Measurements from ENCODE around the gene GRN. TPM values are rescaled to one million over a fixed set of nuclear protein-coding genes. Genes with fewer than 3 reads are reported as not detected.

GRN gene
- total and polyA plus RNA-seq, 2 donors (not counting 3 experiments of a cell fraction or from before 2014, with no cell fraction given): 343 to 1,034 TPM

DNA sequence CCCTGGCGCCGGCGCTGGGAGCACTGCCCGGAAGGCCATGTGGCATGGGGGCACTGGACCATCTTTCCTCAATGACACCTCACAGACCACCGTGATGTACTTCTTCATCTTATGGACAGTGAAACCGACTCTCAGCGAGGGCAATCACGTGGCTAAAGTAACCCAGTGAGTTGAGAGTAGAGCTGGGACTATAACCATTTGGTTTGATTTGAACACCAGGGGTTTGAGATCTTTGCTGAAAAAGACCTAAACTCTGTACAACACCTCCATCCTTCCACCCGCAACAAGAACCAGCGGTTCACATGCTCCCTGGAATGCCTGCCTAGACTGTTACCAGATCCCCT, 41.1 kb downstream of the GRN start:
- FAIRE-seq (no peak), DNase-seq (ENCODE audit: low read depth, low spot score) (no peak)
- Histone ChIP-seq H3K27me3 (ENCODE audit: control insufficient read depth in 2 of 2, insufficient read depth in 2 of 2, low read length in 2 of 2) (peaks cover 13% of the 10 kb centered on the region in 2 experiments), H3K4me2 (ENCODE audit: insufficient read depth, low read length) (no peak overlapping the region), H3K9me3 (replicated peaks; ENCODE audit: control insufficient read depth, insufficient read depth, low read length) (no peaks in the 10 kb centered on the region), H3K27ac (ENCODE audit: insufficient read depth, low read depth, low read length) (no peak overlapping the region), H3K36me3 (ENCODE audit: control insufficient read depth in 2 of 2, extremely low read depth in 1 of 2, insufficient read depth in 2 of 2, low read length in 2 of 2) (no peaks in the 10 kb centered on the region), H3K4me1 (ENCODE audit: control insufficient read depth, extremely low read depth, insufficient read depth, low read length) (peaks cover 8% of the 10 kb centered on the region), H4K20me1 (replicated peaks; ENCODE audit: control insufficient read depth, extremely low read depth, insufficient read depth, low read length) (no peaks in the 10 kb centered on the region), H3K9me1 (replicated peaks; ENCODE audit: control insufficient read depth, extremely low read depth, insufficient read depth, low read length) (no peaks in the 10 kb centered on the region), H3K4me3 (replicated peaks in 1 of 3; ENCODE audit: insufficient read depth in 1 of 3, low read depth in 1 of 3, low read length in 3 of 3) (no peak overlapping the region), H3K9ac (replicated peaks; ENCODE audit: extremely low read depth, insufficient read depth, low read length) (no peak overlapping the region), H2AFZ (ENCODE audit: low read depth, low read length) (no peak overlapping the region), H3K79me2 (ENCODE audit: control insufficient read depth, insufficient read depth, low read length) (no peaks in the 10 kb centered on the region)
- POLR2A ChIA-PET: no interaction called here
- BruUV-seq (replicated peaks): no TSS peak
- dilution Hi-C loops (cut with MboI; ENCODE audit: extremely low pct_ligation_motif_present, low sequenced_read_pairs): no loop called here
- TF ChIP-seq FOS (IDR thresholded peaks at IDR 0.05; ENCODE audit: borderline replicate concordance, insufficient read depth, low read length) (no peak), POLR2A (IDR thresholded peaks at IDR 0.05; ENCODE audit: low read depth, low read length) (no peak), GATA2 (IDR thresholded peaks at IDR 0.05; ENCODE audit: insufficient read depth, insufficient read length, low read depth, low read length) (no peak), POLR2AphosphoS5 (IDR thresholded peaks at IDR 0.05; ENCODE audit: insufficient read depth, low read depth, low read length) (no peak), EZH2 (IDR thresholded peaks at IDR 0.05; ENCODE audit: borderline replicate concordance, low read depth, low read length, severe bottlenecking) (no peak), JUN (IDR thresholded peaks at IDR 0.05; ENCODE audit: borderline replicate concordance, insufficient read depth, insufficient read length, low read depth) (no peak)
- TF ChIP-seq, protein P1, sequence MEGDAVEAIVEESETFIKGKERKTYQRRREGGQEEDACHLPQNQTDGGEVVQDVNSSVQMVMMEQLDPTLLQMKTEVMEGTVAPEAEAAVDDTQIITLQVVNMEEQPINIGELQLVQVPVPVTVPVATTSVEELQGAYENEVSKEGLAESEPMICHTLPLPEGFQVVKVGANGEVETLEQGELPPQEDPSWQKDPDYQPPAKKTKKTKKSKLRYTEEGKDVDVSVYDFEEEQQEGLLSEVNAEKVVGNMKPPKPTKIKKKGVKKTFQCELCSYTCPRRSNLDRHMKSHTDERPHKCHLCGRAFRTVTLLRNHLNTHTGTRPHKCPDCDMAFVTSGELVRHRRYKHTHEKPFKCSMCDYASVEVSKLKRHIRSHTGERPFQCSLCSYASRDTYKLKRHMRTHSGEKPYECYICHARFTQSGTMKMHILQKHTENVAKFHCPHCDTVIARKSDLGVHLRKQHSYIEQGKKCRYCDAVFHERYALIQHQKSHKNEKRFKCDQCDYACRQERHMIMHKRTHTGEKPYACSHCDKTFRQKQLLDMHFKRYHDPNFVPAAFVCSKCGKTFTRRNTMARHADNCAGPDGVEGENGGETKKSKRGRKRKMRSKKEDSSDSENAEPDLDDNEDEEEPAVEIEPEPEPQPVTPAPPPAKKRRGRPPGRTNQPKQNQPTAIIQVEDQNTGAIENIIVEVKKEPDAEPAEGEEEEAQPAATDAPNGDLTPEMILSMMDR (IDR thresholded peaks at IDR 0.05; ENCODE audit: extremely low read depth in 1 of 2, insufficient read depth in 1 of 2, low read depth in 1 of 2, low read length in 2 of 2): no peak
- CTCF ChIA-PET: interaction anchor here (1.5 to 3.0 kb wide), 3 partner anchors 10 to 137 kb away, joined by 5 to 16 read pairs (median 11); no protein-coding TSS in a partner anchor
- intact Hi-C loops (cut with micrococcal nuclease): no loop called here

All from endothelial cell of umbilical vein (primary cell).